Trophoblast cell (in vitro differentiated cells and primary cell): ENCODE measurements around the gene KCNMA1.
A peak's percentile ranks its signal among the peaks of the same experiment; 100 is the strongest.

Source experiments
- DNase-seq, 2 donors: peaks; one replicate each; pipeline ENCODE4 v3.0.0-alpha.2; 2016
- H2AFZ ChIP-seq: 2 replicates; pipeline ENCODE4 v1.6.1; 2013; ENCODE audit warnings: low read length, moderate library complexity, mild to moderate bottlenecking; ENCODE audit not compliant: insufficient read depth, poor library complexity
- H2AK5ac ChIP-seq: 2 replicates; pipeline ENCODE4 v1.6.1; 2013; ENCODE audit warnings: mild to moderate bottlenecking, low read length
- H2BK120ac ChIP-seq: 2 replicates; pipeline ENCODE4 v1.6.1; 2013; ENCODE audit warnings: low read length, mild to moderate bottlenecking, moderate library complexity; ENCODE audit not compliant: insufficient read depth, poor library complexity
- H2BK12ac ChIP-seq: 2 replicates; pipeline ENCODE4 v1.6.1; 2013; ENCODE audit warnings: mild to moderate bottlenecking, low read length, moderate library complexity
- H2BK5ac ChIP-seq: 2 replicates; pipeline ENCODE4 v1.6.1; 2013; ENCODE audit warnings: low read length, low read depth, moderate library complexity, mild to moderate bottlenecking; ENCODE audit not compliant: poor library complexity
- H3K14ac ChIP-seq: 2 replicates; pipeline ENCODE4 v1.6.1; 2013; ENCODE audit warnings: mild to moderate bottlenecking, low read length
- H3K18ac ChIP-seq: 2 replicates; pipeline ENCODE4 v1.6.1; 2013; ENCODE audit warnings: mild to moderate bottlenecking, low read length
- H3K23ac ChIP-seq: 2 replicates; pipeline ENCODE4 v1.6.1; 2013; ENCODE audit warnings: low read length
- H3K27ac ChIP-seq: 2 replicates; pipeline ENCODE4 v1.5.1; 2013; ENCODE audit warnings: low read depth, mild to moderate bottlenecking, inconsistent platforms, low read length, moderate library complexity
- H3K27me3 ChIP-seq: 2 replicates; pipeline ENCODE4 v1.6.1; 2013; ENCODE audit warnings: inconsistent platforms, mild to moderate bottlenecking, low read length, moderate library complexity; ENCODE audit not compliant: insufficient read depth
- H3K36me3 ChIP-seq, 2 experiments: 1 replicate in 1 of 2; 2 replicates in 1 of 2; pipeline ENCODE4 v1.6.1; 2013; ENCODE audit warnings: low read length in 2 of 2, mild to moderate bottlenecking in 2 of 2, moderate library complexity in 1 of 2; ENCODE audit not compliant: insufficient read depth in 2 of 2, control insufficient read depth in 1 of 2
- H3K4ac ChIP-seq: 2 replicates; pipeline ENCODE4 v1.6.1; 2013; ENCODE audit warnings: low read depth, mild to moderate bottlenecking, low read length, moderate library complexity
- H3K4me1 ChIP-seq, 2 experiments: 1 replicate in 1 of 2; 2 replicates in 1 of 2; pipeline ENCODE4 v1.6.1; 2013; ENCODE audit warnings: low read length in 2 of 2, mild to moderate bottlenecking in 2 of 2, moderate library complexity in 1 of 2; ENCODE audit not compliant: insufficient read depth in 2 of 2, control insufficient read depth in 1 of 2
- H3K4me2 ChIP-seq: 2 replicates; pipeline ENCODE4 v1.6.1; 2013; ENCODE audit warnings: inconsistent platforms, mild to moderate bottlenecking, low read length, moderate library complexity
- H3K4me3 ChIP-seq: 2 replicates; pipeline ENCODE4 v1.5.1; 2013; ENCODE audit warnings: mild to moderate bottlenecking, low read depth, low read length, inconsistent platforms
- H3K79me1 ChIP-seq: one replicate; pipeline ENCODE4 v1.6.1; 2013; ENCODE audit warnings: low read length
- H3K79me2 ChIP-seq: 2 replicates; pipeline ENCODE4 v1.6.1; 2013; ENCODE audit warnings: low read length, mild to moderate bottlenecking; ENCODE audit not compliant: control insufficient read depth, insufficient read depth, poor library complexity
- H3K9ac ChIP-seq: 2 replicates; pipeline ENCODE4 v1.6.1; 2013; ENCODE audit warnings: mild to moderate bottlenecking, low read length
- H3K9me3 ChIP-seq: 2 replicates; pipeline ENCODE4 v1.6.1; 2013; ENCODE audit warnings: low read depth, mild to moderate bottlenecking, control low read depth, inconsistent platforms, low read length; ENCODE audit not compliant: insufficient read depth
- H4K12ac ChIP-seq: 2 replicates; pipeline ENCODE4 v1.6.1; 2013; ENCODE audit warnings: low read depth, mild to moderate bottlenecking, low read length, moderate library complexity
- H4K8ac ChIP-seq: 2 replicates; pipeline ENCODE4 v1.6.1; 2013; ENCODE audit warnings: low read depth, mild to moderate bottlenecking, low read length, moderate library complexity
- H4K91ac ChIP-seq: one replicate; pipeline ENCODE4 v1.6.1; 2013; ENCODE audit warnings: low read depth, mild to moderate bottlenecking, low read length, moderate library complexity
- WGBS: extraction: QIAGEN DNeasy Blood & Tissue Kit; methylation state at CpG from one replicate; pipeline ENCODE4 v1.1.7; 2013; ENCODE audit warnings: missing lambda C conversion rate; ENCODE audit not compliant: insufficient read length, insufficient coverage; ENCODE audit errors: extremely low coverage; 5-methylcytosine and 5-hydroxymethylcytosine counted together

The KCNMA1 gene

GRCh38 chr10:77264107-77264506, 373.5 kb downstream of the KCNMA1 start:
- Histone ChIP-seq H3K27ac (no peak overlapping the region), H3K9me3 (no peaks in the 10 kb centered on the region), H4K91ac (no peak overlapping the region), H3K36me3 (peaks cover 0 to 2% of the 10 kb centered on the region in 2 experiments), H3K79me1 (no peaks in the 10 kb centered on the region), H2BK5ac (no peak overlapping the region), H2AK5ac (no peak overlapping the region), H2AFZ (no peak overlapping the region), H4K8ac (no peak overlapping the region), H4K12ac (no peak overlapping the region), H3K23ac (no peak overlapping the region), H3K79me2 (no peaks in the 10 kb centered on the region), H3K4me1 (peaks cover 0 to 2% of the 10 kb centered on the region in 2 experiments), H3K9ac (no peak overlapping the region), H3K27me3 (no peaks in the 10 kb centered on the region), H2BK12ac (no peak overlapping the region), H3K4ac (no peak overlapping the region), H3K4me2 (no peak overlapping the region), H3K14ac (no peak overlapping the region), H3K4me3 (no peak overlapping the region), H3K18ac (no peak overlapping the region), H2BK120ac (no peak overlapping the region)
- DNase-seq: no peak
- no CpG with 5 or more reads among the region's 4 CpGs for WGBS

DNA sequence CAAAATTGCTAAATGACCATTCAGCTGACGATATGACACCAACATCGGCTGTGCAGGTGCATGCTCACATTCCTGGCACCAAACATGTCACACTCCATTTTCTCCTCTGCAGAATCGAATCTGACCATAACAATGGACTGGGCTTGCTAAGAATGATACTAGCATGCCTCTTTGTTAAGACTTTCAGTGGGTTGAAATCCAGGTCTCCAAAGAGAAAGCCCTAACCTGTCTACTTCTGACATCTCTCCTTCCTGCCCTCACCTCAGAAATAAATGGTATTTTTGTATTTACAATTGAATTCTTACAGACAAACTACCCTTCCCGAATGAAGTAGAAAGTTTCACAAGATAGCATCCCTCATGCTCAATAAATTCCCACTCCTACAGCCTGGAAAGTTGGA, 373.9 kb downstream of the KCNMA1 start:
- Histone ChIP-seq H3K4me1 (peaks cover 0 to 2% of the 10 kb centered on the region in 2 experiments), H3K27me3 (no peaks in the 10 kb centered on the region), H3K14ac (no peak overlapping the region), H3K4me3 (no peak overlapping the region), H2BK120ac (no peak overlapping the region), H3K4ac (no peak overlapping the region), H3K9ac (no peak overlapping the region), H2BK5ac (no peak overlapping the region), H4K91ac (no peak overlapping the region), H3K23ac (no peak overlapping the region), H4K8ac (no peak overlapping the region), H3K36me3 (peaks cover 0 to 2% of the 10 kb centered on the region in 2 experiments), H4K12ac (no peak overlapping the region), H3K79me2 (no peaks in the 10 kb centered on the region), H3K18ac (no peak overlapping the region), H2AK5ac (no peak overlapping the region), H2BK12ac (no peak overlapping the region), H3K79me1 (no peaks in the 10 kb centered on the region), H3K4me2 (no peak overlapping the region), H3K27ac (no peak overlapping the region), H2AFZ (no peak overlapping the region), H3K9me3 (no peaks in the 10 kb centered on the region)
- DNase-seq: no peak
- no CpG with 5 or more reads among the region's 4 CpGs for whole genome bisulfite sequencing

- no peak overlapping the region for H4K91ac ChIP-seq
- peaks cover 1 to 2% of the 10 kb centered on the region in 2 experiments for H3K36me3 ChIP-seq
- no CpG with 5 or more reads among the region's 3 CpGs for WGBS
- H3K27me3 ChIP-seq: no peaks in the 10 kb centered on the region
- H3K4ac ChIP-seq: no peak overlapping the region
- H3K14ac ChIP-seq: no peak overlapping the region
- no peak overlapping the region for H4K12ac ChIP-seq
- peaks cover 0 to 2% of the 10 kb centered on the region in 2 experiments for H3K4me1 ChIP-seq
- no peak for DNase-seq
- no peaks in the 10 kb centered on the region for H3K79me1 ChIP-seq
- no peak overlapping the region for H3K18ac ChIP-seq
- H2BK12ac ChIP-seq: no peak overlapping the region
- no peak overlapping the region for H3K9ac ChIP-seq
- H3K23ac ChIP-seq: no peak overlapping the region
- H3K4me3 ChIP-seq: no peak overlapping the region
- no peak overlapping the region for H4K8ac ChIP-seq
- no peaks in the 10 kb centered on the region for H3K79me2 ChIP-seq
- no peak overlapping the region for H2BK120ac ChIP-seq
- H3K9me3 ChIP-seq: no peaks in the 10 kb centered on the region
- H2BK5ac ChIP-seq: no peak overlapping the region
- no peak overlapping the region for H3K4me2 ChIP-seq
- no peak overlapping the region for H3K27ac ChIP-seq
- H2AK5ac ChIP-seq: no peak overlapping the region
- no peak overlapping the region for H2AFZ ChIP-seq
Measured at GRCh38 chr10:77261146-77261545, 376.5 kb downstream of the KCNMA1 start.

DNA sequence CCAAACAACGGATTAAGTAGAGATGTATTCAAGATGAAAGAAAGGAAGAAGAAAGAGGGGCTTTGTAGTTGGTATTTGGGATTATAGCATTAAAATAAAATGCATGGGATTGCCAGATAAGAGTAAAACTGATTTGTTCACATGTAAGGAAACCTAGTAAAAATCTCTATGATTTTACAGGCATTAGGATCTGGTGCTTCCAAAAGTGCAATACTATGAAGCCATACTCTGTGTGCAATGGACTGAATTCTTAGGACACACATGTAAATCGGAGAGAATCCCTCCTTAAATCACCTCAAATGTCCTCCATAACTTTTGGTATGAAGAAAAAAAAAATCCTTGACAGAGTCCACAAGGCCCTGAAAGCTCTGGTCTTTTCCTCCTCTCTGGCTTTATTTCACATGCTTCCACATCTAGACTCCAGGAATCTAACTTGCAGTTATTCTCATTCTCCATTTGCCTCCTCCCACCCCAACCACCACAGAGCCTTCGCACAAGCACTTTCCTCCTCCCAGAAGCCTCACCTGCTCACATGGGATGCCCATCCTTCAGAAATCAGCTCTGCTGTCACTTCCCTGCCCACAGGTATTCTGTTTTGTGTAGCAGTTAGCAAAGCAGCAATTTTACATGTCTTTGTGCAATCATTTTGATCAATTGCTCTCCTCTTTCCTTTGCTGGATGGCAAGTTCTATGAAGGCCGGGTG, 378.3 kb downstream of the KCNMA1 start:
- Histone ChIP-seq H3K36me3 (peaks cover 1 to 2% of the 10 kb centered on the region in 2 experiments), H2BK120ac (no peak overlapping the region), H4K12ac (no peak overlapping the region), H3K4me3 (no peak overlapping the region), H3K9ac (no peak overlapping the region), H3K18ac (no peak overlapping the region), H3K4me2 (no peak overlapping the region), H3K9me3 (no peaks in the 10 kb centered on the region), H3K23ac (no peak overlapping the region), H4K8ac (no peak overlapping the region), H4K91ac (no peak overlapping the region), H2AK5ac (no peak overlapping the region), H2BK12ac (peak overlapping the region; percentile 83), H2BK5ac (no peak overlapping the region), H3K27ac (no peak overlapping the region), H3K4ac (no peak overlapping the region), H3K4me1 (peaks cover 0 to 2% of the 10 kb centered on the region in 2 experiments), H3K27me3 (no peaks in the 10 kb centered on the region), H3K79me1 (no peaks in the 10 kb centered on the region), H2AFZ (no peak overlapping the region), H3K79me2 (no peaks in the 10 kb centered on the region), H3K14ac (no peak overlapping the region)
- DNase-seq: no peak
- WGBS: no CpG with 5 or more reads among the region's 4 CpGs
